Left cardiac atrium (tissue), 4 donors: ENCODE data around the gene FYCO1. TPM values are rescaled to one million over a fixed set of nuclear protein-coding genes. Genes with fewer than 3 reads are reported as not detected.

Experiments
- ATAC-seq, 2 donors: fragments of 200-7000 bp; cut with Tn5 transposase; one replicate each; pipeline ENCODE4 v1.9.1; 2020; ENCODE audit warnings: mild to moderate bottlenecking in 2 of 2, moderate library complexity in 2 of 2
- DNase-seq: peaks from one replicate; pipeline ENCODE4 v3.0.0-alpha.2; 2020
- intact Hi-C, 2 donors: fragments of 100-400 bp; cut with DNase I; formaldehyde crosslinking; loops; one replicate each; pipeline versions ENCODE4 v1.14.1 to v1.15.1; 2022 to 2023
- total RNA-seq, 2 donors: library from RNA; stranded (reverse); fragmentation: NEBNext Ultra II Directional; extraction: Animal tissue kit (Norgen Biotek cat#: 25700); gene quantifications; one replicate each; pipeline ENCODE4 v1.2.1, GENCODE V29; 2021
- donor health status: DM: no; HTN: yes; CAD: no.
- donor health status: DM: no; HTN: yes; CAD: no; lungs with severe emphysema.
- donor health status: DM: yes; HTN: yes; CAD: no.
- donor health status: Dilated cardiomyopathy.

FYCO1 gene
- total RNA-seq, 2 donors from 2014 or later: 64.4 to 91.9 TPM

GRCh38 chr3:45969116-45969515 lies 26.5 kb downstream of the FYCO1 start:
- DNase-seq (no peak), ATAC-seq (no peak)
- intact Hi-C loops: no loop called here

GRCh38 chr3:45968706-45969105 lies 26.9 kb downstream of the FYCO1 start:
- intact Hi-C loops: no loop called here
- no peak for DNase-seq
- peak in 1 of 2 donors; percentile 62 for ATAC-seq

GRCh38 chr3:45968149-45968548 lies 27.5 kb downstream of the FYCO1 start:
- ATAC-seq (peak; percentile 16 to 36), DNase-seq (no peak)
- intact Hi-C loops: no loop called here

- intact Hi-C loops: no loop called here
- no peak for DNase-seq
Measured at GRCh38 chr3:45967724-45968123, 27.9 kb downstream of the FYCO1 start.

GRCh38 chr3:45966950-45967640 lies 28.5 kb downstream of the FYCO1 start:
- DNase-seq (no peak), ATAC-seq (peak; percentile 25 to 34)
- intact Hi-C loops: no loop called here

More at GRCh38 chr3:45967724-45968123, 27.9 kb downstream of the FYCO1 start:
- ATAC-seq: peak in 1 of 2 donors; percentile 29

- DNase-seq (no peak), ATAC-seq (peak; percentile 31 to 51)
- intact Hi-C loops: no loop called here
Measured at GRCh38 chr3:45966371-45966791, 29.2 kb downstream of the FYCO1 start.

GRCh38 chr3:45965653-45966052 lies 30.0 kb downstream of the FYCO1 start:
- DNase-seq: no peak
- no peak for ATAC-seq
- intact Hi-C loops: no loop called here

- DNase-seq (no peak), ATAC-seq (no peak)
- intact Hi-C loops: no loop called here
Measured at GRCh38 chr3:45965253-45965652, 30.4 kb downstream of the FYCO1 start.

GRCh38 chr3:45964139-45964538 lies 31.5 kb downstream of the FYCO1 start:
- ATAC-seq (no peak), DNase-seq (no peak)
- intact Hi-C loops: no loop called here

- ATAC-seq (no peak), DNase-seq (no peak)
- intact Hi-C loops: no loop called here
Measured at GRCh38 chr3:45962033-45962432, 33.6 kb downstream of the FYCO1 start.

- no peak for DNase-seq
- no peak for ATAC-seq
- intact Hi-C loops: no loop called here
Measured at GRCh38 chr3:45960289-45960688, 35.3 kb downstream of the FYCO1 start.

GRCh38 chr3:45959201-45959600 lies 36.4 kb downstream of the FYCO1 start:
- no peak for ATAC-seq
- intact Hi-C loops: no loop called here
- no peak for DNase-seq

GRCh38 chr3:45958321-45958791 lies 37.3 kb downstream of the FYCO1 start:
- ATAC-seq (peak; percentile 58 to 86), DNase-seq (no peak)

GRCh38 chr3:45957586-45957985 lies 38.0 kb downstream of the FYCO1 start:
- ATAC-seq: peak in 1 of 2 donors; percentile 42
- intact Hi-C loops: no loop called here
- DNase-seq: no peak

More at GRCh38 chr3:45958321-45958791, 37.3 kb downstream of the FYCO1 start:
- intact Hi-C loops: no loop called here

- no peak for ATAC-seq
- DNase-seq: no peak
- intact Hi-C loops: no loop called here
Measured at GRCh38 chr3:45955706-45956105, 39.9 kb downstream of the FYCO1 start.

- DNase-seq: no peak
- intact Hi-C loops: no loop called here
- ATAC-seq: no peak
Measured at GRCh38 chr3:45955017-45955647, 40.5 kb downstream of the FYCO1 start.

GRCh38 chr3:45954306-45954705 lies 41.3 kb downstream of the FYCO1 start:
- no peak for ATAC-seq
- DNase-seq: no peak

GRCh38 chr3:45953536-45953935 lies 42.1 kb downstream of the FYCO1 start:
- intact Hi-C loops: no loop called here
- ATAC-seq (no peak), DNase-seq (no peak)

More at GRCh38 chr3:45954306-45954705, 41.3 kb downstream of the FYCO1 start:
- intact Hi-C loops: no loop called here

- intact Hi-C loops: no loop called here
- DNase-seq: no peak
- no peak for ATAC-seq
Measured at GRCh38 chr3:45952456-45952855, 43.2 kb downstream of the FYCO1 start.

- no peak for ATAC-seq
- intact Hi-C loops: no loop called here
- DNase-seq: no peak
Measured at GRCh38 chr3:45951946-45952345, 43.7 kb downstream of the FYCO1 start.
